Left ventricle myocardium inferior (tissue), 1 donor: ENCODE results near the gene GRB2. TPM values are rescaled to one million over a fixed set of nuclear protein-coding genes. Genes with fewer than 3 reads are reported as not detected.

Source experiments
- DNase-seq: peaks from one replicate; pipeline ENCODE4 v3.0.0-alpha.2; 2020
- H3K27ac ChIP-seq: fragments of 200-600 bp; replicated peaks from 2 replicates; pipeline ENCODE4 v1.8.0; 2021
- H3K27me3 ChIP-seq: fragments of 200-600 bp; 2 replicates; pipeline ENCODE4 v1.8.0; 2021; ENCODE audit warnings: low read depth
- H3K36me3 ChIP-seq: fragments of 200-600 bp; 2 replicates; pipeline ENCODE4 v1.8.0; 2021
- H3K4me1 ChIP-seq: fragments of 200-600 bp; 2 replicates; pipeline ENCODE4 v1.8.0; 2021
- H3K4me3 ChIP-seq: fragments of 200-600 bp; 2 replicates; pipeline ENCODE4 v1.8.0; 2021; ENCODE audit warnings: mild to moderate bottlenecking, moderate library complexity
- H3K9me3 ChIP-seq: fragments of 200-600 bp; replicated peaks from 2 replicates; pipeline ENCODE4 v1.8.0; 2021
- intact Hi-C: fragments of 100-400 bp; cut with micrococcal nuclease; formaldehyde crosslinking; loops from one replicate; pipeline ENCODE4 v1.11.0; 2022
- total RNA-seq: library from RNA; stranded (reverse); fragmentation: NEBNext Ultra II Directional; extraction: Animal tissue kit (Norgen Biotek cat#: 25700); gene quantifications from one replicate; pipeline ENCODE4 v1.2.1, GENCODE V29; 2021
- TF ChIP-seq, protein P1 (sequence below): fragments of 200-600 bp; IDR thresholded peaks from 2 replicates; pipeline ENCODE4 v1.8.0; 2021; ENCODE audit warnings: antibody characterized with exemption, mild to moderate bottlenecking, borderline replicate concordance
- donor health status: DM: no; HTN: yes; CAD: no; lungs with severe emphysema.

Gene GRB2
- total RNA-seq, 1 donor from 2014 or later: 42.2 TPM

DNA sequence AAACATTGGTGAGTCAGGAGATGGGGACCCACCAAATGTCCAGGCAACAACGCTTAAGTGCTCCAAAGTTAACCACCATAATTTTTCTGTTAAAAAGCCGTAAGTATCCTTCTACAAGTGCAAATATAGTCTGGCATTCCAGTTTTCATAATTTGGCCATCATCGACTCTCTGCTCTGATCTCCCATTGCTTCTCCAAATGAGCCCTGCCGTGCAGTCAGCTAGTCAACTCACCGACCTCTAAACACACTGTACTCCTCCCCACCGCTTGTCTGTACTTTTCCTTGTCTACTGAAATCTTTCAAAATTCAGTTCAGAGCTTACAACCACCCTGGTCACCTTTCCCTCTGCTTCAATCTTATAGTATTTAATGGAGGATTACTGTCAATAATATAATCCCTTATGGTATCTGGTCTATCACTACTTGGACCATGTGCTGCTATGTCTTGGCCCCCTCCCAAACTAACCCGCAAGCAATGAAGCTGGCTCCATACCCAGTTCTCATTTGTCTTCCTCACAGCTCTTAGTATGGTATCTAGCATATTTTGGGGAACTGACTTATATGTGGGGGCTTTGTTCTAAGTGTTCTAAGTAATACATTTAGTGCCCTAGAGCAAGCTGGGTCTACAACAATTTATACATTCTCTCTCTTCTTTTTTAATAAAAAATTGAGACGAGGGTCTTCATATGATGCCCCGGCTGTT, 63.5 kb downstream of the GRB2 start:
- no peak overlapping the region for H3K4me3 ChIP-seq

DNA sequence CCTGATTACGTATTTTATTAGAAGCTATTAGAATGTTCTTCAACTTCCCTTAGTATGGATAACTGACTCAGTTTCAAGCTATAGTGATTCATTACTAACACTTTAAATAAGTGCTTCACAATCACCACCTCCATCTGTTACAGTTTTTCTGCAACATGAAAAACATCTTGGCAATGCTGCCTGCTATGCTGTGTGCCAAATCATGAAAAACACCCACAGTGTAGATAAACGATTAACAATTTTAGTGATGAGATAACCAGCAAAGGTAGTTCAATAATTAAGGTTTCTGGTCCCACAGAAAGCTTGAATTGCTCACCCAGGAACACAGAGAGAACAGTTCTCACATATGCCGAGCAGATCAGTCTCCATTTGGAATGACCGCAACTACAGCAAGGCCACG, 64.8 kb downstream of the GRB2 start:
- no peak overlapping the region for H3K27ac ChIP-seq
- H3K27me3 ChIP-seq: no peaks in the 10 kb centered on the region
- no peak for DNase-seq
- no peaks in the 10 kb centered on the region for H3K9me3 ChIP-seq
- intact Hi-C loops: no loop called here
- TF ChIP-seq, protein P1, sequence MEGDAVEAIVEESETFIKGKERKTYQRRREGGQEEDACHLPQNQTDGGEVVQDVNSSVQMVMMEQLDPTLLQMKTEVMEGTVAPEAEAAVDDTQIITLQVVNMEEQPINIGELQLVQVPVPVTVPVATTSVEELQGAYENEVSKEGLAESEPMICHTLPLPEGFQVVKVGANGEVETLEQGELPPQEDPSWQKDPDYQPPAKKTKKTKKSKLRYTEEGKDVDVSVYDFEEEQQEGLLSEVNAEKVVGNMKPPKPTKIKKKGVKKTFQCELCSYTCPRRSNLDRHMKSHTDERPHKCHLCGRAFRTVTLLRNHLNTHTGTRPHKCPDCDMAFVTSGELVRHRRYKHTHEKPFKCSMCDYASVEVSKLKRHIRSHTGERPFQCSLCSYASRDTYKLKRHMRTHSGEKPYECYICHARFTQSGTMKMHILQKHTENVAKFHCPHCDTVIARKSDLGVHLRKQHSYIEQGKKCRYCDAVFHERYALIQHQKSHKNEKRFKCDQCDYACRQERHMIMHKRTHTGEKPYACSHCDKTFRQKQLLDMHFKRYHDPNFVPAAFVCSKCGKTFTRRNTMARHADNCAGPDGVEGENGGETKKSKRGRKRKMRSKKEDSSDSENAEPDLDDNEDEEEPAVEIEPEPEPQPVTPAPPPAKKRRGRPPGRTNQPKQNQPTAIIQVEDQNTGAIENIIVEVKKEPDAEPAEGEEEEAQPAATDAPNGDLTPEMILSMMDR: no peak
- no peak overlapping the region for H3K4me3 ChIP-seq
- peaks cover 67% of the 10 kb centered on the region for H3K4me1 ChIP-seq
- no peaks in the 10 kb centered on the region for H3K36me3 ChIP-seq

More for the DNA sequence above, 63.5 kb downstream of the GRB2 start:
- no peaks in the 10 kb centered on the region for H3K9me3 ChIP-seq
- TF ChIP-seq, protein P1: no peak
- no peaks in the 10 kb centered on the region for H3K36me3 ChIP-seq
- no peak overlapping the region for H3K27ac ChIP-seq
- no peaks in the 10 kb centered on the region for H3K27me3 ChIP-seq
- no peak for DNase-seq
- intact Hi-C loops: no loop called here
- peaks cover 64% of the 10 kb centered on the region for H3K4me1 ChIP-seq

DNA sequence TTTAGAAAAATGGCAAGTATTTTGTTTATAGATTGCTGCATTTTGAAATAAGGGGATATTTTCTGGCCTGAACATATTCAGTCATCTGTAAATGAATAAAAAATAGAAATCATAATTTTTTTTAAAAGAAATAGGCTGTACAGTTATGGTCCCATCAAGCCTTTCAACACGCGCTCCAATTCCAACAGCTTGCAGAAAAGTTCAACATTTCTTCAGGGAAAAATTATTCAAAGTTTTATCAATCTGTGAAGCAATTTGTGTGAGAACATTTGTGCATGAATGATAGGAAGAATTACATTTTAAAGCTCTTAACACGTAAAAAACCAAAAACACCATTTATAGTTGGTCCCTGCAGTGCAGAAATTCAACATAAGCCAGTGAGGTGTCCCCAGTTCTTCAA, 65.5 kb downstream of the GRB2 start:
- DNase-seq: no peak
- TF ChIP-seq, protein P1: no peak
- Histone ChIP-seq H3K4me1 (peaks cover 67% of the 10 kb centered on the region), H3K27me3 (no peaks in the 10 kb centered on the region), H3K27ac (no peak overlapping the region), H3K9me3 (no peaks in the 10 kb centered on the region), H3K4me3 (no peak overlapping the region), H3K36me3 (no peaks in the 10 kb centered on the region)
- intact Hi-C loops: no loop called here

DNA sequence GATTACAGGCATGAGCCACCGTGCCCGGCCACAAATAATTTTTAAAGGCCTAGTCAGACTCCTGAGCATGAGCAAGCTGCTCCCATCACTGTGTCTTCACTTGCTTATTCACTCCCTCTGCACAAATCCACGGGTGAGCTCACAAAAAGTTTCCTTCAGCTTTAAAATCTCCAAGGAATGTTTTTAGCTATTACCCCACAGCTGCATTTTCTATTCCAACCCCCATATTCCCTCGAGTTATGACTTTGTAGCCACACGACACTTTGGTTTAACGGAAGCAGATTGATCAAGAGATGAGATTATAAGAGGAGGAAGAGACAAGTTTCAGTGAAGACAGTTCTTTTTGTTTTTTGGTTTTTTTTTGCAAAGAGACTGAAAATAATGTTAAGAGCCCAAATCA, 67.1 kb downstream of the GRB2 start:
- Histone ChIP-seq H3K36me3 (no peaks in the 10 kb centered on the region), H3K27ac (peak overlapping the region; percentile 21), H3K9me3 (no peaks in the 10 kb centered on the region), H3K27me3 (no peaks in the 10 kb centered on the region), H3K4me3 (no peak overlapping the region), H3K4me1 (peaks cover 53% of the 10 kb centered on the region)
- TF ChIP-seq, protein P1: no peak
- intact Hi-C loops: no loop called here
- DNase-seq: no peak

DNA sequence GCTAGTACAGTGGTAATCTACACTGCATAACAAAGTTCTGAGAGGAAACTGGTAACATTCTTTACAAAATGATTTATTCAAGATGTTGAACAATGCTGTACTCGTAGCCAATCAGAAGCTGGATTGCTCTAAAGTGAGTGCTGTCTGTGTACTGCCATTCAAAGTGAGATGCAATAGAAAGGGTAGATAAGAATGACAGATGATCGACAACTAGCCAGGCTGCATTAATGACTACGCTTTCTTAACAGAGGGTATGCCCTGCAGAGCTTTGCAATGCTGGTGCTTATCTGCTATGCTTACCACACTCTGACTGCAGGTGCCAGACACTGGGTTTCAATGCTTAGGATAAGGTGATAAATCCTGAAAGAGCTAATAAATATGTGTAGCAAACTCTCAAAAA, 70.2 kb downstream of the GRB2 start:
- intact Hi-C loops: no loop called here
- H3K36me3 ChIP-seq: peaks cover 7% of the 10 kb centered on the region
- no peak overlapping the region for H3K4me3 ChIP-seq
- DNase-seq: no peak
- TF ChIP-seq, protein P1: no peak
- H3K4me1 ChIP-seq: peaks cover 45% of the 10 kb centered on the region
- no peaks in the 10 kb centered on the region for H3K9me3 ChIP-seq
- no peaks in the 10 kb centered on the region for H3K27me3 ChIP-seq
- H3K27ac ChIP-seq: no peak overlapping the region
